Stimulated activated CD8-positive, alpha-beta memory T cell treated with anti-CD3 and anti-CD28 coated beads, Interleukin-4, amount 100 ng/mL, for 48 hours (primary cell): Measurements from ENCODE around the gene PELO.
"Not testable (repeated sequence)": the region's sequence is repeated elsewhere in the genome, so short reads cannot be mapped to it uniquely, and the experiment has no call there.

ENCODE experiments used
- DNase-seq: peaks from one replicate; pipeline ENCODE4 v3.0.0-alpha.2; 2020

Gene PELO

DNA sequence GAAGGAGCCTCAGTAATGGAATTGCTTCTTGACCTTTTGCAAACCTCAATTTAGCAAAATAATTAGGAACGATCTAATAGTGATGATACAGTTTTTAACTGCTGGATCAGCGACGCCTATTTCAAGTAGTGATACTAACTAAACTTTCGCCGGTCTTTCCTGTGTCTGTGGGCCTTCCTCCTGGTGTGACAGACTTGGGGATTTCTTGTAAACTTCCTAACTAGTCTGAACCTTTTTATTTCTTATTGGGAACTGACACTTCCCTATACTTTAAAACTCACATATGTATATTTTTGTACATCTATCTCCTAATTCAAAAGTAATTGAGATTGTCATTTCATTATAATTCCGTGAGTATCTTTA, 15.2 kb downstream of the PELO start:
- DNase-seq = no peak

DNA sequence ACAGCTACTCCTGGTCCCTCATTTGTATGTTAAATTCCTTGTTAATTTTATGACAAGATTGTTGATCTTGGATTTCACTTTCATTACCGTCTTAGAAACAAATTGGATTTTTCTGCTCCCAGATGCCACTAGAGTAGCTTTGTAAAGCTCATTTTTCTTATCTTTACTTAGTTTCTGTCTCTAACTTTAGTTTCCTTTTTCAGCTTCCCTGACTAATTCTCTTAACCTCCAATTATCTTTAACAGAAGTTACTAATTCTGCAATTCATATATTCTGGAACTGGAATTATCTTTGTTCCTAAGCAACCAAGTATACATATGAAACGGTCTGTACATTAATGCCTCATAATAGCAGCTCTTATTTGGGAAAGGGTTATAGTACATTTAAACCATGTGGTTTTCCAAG, 16.7 kb downstream of the PELO start:
- DNase-seq = no peak

- no peak for DNase-seq
These were observed 17.3 kb downstream of the PELO start for GRCh38 chr5:52804981-52805380.

- no peak for DNase-seq
These were observed 17.9 kb downstream of the PELO start for GRCh38 chr5:52805615-52806014.

DNA sequence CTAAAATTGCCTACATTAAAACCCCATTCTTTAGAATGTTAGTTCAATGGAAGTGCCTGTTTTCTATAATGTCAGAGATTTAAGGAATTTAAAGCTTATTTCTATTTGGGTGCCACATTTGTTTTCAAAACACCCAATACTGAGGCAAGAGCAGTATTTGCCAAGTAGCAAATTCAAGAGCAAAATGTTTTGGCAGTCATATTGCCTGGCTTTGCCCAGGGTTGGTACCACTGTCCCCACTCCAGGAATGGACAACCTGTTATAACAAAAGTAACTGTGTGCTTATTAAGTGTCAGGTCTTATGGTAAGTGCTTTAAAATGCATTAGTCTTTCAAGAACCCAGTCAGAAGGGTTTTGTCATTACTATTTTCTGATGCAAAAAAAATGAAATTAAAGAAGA, 19.3 kb downstream of the PELO start:
- no peak for DNase-seq

- DNase-seq = no peak
These were observed 20.0 kb downstream of the PELO start for GRCh38 chr5:52807723-52808122.

DNA sequence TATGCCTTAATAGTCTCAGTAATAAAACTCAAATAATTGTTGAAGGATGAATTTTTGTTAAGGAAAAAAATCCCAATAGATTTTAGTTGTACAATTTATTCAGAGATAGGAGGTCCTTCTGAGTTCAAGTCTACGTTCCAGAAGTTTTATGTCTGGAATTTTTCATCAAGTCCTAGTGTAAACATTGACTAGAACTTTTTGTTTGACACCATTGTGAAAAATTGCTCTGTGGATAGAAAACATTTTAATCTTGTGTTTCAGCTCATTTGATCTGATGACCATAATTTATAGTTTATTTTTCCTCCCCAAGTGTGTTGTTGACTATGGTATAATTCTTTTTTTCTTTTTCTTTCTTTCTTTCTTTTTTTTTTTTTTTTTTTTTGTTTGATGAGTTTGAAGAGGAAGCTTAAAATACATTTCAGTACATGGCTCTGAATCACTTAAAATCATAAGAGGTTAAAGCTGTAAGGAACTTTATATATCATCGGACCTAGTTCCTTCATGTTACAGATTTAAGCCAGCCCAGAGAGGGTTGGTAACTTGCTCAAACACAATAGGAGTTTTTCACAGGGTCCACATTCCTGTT, 20.7 kb downstream of the PELO start:
- DNase-seq = no peak

GRCh38 chr5:52809884-52810283, 22.2 kb downstream of the PELO start:
- DNase-seq = no peak

GRCh38 chr5:52810426-52810825, 22.7 kb downstream of the PELO start:
- no peak for DNase-seq

GRCh38 chr5:52811067-52811749, 23.5 kb downstream of the PELO start:
- no peak for DNase-seq

DNA sequence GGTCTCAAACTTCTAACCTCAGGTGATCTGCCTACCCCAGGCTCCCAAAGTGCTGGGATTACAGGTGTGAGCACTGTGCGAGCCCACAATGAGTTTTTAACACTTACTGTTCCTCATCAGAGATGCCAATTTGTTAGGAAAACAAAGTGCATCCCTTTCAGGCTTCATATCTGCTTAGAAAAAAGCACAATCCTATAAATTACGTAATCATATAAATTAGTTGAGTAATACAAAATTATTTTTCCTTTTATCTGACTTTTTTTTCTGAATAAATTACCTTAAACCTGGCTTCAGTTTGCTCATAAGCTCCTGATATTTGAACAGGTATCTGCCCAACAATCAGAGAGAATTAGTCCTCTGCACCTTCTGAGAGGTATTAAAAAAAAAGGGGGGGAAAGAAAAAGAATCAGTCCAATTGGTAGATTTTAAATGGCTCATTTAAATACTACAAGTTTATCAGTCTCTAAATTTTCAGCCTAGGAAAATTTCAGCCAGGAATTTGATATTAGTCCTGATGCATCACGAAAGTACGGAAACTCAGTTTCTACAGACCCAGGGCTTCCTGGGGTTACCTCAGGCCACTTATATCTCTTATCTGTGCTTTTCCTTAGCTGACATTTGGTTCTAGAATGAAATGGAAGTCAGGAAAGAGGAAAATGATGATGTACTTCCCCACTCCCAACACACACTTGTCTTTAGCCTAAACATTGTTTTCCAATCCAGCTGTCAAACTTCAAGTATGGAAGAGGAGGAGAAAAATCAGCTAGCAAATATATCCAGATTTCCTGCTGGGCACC, 26.8 kb downstream of the PELO start:
- DNase-seq = no peak

- DNase-seq = no peak
These were observed 30.1 kb downstream of the PELO start for GRCh38 chr5:52817818-52818217.

GRCh38 chr5:52818360-52818759, 30.6 kb downstream of the PELO start:
- no peak for DNase-seq

DNA sequence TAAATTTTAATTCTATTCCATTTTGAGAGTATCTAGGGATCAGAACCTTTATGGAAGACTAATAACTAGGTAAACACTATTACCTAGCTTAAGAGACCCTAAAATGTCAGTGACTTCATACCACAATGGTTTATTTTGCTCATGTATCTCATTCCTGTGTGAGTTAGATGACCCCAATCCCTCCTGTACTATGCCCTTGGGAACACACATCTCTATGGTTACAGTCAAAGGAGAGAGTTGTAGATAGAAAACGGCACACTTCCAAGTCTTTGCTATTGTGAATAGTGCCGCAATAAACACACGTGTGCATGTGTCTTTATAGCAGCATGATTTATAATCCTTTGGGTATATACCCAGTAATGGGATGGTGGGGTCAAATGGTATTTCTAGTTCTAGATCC, 31.1 kb downstream of the PELO start:
- DNase-seq = not testable (repeated sequence)

DNA sequence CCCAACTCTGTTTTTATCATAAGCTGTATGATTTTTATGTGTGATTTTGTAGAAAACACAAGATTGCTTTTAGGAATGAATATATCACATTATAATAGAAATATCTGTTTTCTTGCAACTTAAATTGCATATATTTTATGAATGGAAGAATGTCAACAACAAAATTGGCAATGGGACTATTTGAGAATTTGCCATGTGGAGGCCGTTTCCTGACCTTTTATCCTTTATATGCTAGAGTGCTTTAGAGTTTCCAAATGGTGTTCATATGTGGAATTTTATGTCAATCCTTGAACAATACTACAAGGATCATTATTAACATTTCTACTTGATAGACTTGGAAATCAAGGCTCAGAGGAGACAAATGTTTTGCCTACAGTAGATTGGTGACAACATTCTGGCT, 34.2 kb downstream of the PELO start:
- DNase-seq = no peak

- no peak for DNase-seq
These were observed 34.7 kb downstream of the PELO start for GRCh38 chr5:52822437-52822836.

GRCh38 chr5:52824827-52825226, 37.1 kb downstream of the PELO start:
- DNase-seq = no peak

DNA sequence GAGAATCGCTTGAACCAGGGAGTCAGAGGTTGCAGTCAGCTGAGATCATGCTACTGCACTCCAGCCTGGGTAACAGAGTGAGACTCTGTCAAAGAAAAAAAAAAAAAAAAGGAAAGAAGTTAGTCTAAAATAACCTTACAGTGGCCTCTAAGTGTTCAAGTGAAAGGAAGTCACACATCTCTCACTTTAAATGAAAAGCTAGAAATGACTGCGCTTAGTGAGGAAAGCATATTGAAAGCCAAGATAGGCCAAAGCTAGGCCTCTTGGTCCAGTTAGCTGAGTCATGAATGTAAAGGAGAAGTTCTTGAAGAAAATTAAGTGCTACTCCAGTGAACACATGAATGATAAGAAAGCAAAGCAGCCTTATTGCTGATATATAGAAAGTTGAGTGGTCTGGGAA, 38.1 kb downstream of the PELO start:
- DNase-seq = no peak

DNA sequence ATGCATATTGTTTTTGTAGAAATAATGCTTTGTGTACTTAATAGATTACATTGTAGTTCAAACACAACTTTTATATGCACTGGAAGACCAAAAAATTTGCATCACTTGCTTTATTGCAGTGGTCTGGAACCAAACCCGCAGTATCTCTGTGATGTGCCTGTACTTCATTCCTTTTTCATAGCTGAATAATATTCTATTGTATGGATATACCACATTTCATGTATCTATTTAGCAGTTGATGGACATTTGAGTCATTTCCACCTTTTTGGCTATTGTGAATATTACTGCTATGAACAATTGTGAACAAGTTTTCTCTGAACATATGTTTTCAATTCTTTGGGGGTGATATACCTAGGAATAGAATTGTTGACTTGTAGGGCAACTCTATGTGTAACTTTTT, 40.1 kb downstream of the PELO start:
- no peak for DNase-seq

- DNase-seq = no peak
These were observed 41.9 kb downstream of the PELO start for GRCh38 chr5:52829664-52830063.

GRCh38 chr5:52830650-52831049, 42.9 kb downstream of the PELO start:
- DNase-seq = no peak

DNA sequence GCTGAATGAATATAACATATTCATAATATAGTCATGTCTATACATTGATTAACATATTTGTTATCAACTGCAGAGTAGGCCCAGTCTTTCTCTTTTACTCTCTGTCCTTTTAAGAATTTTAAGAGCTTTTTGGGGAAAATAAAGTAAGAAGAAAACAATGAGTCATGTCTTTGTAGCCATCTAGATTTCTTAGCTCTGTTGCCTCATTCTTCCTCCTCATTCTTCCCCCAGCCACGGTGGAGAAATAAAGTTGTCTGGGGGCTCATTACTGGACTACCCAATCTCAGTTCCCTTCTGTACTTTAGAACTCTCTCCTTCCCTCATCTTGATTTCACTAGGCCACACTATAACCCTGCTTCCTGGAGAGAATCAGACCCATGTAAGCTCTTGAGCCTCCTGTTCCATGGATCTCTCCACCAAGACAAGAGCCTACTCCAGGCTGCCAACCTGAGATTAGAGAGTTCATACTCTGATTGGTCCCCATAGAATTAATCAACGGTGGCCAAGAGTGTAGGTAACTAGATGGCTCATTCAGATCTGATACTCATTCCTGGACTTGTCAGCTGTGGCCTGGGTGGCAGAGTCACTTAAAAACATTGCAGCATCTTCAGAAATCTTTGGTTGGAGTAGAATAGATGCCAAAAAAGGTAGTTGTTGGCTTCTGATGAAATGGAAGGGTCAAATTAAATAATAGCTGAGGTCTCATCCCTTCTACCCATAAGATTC, 44.2 kb downstream of the PELO start:
- DNase-seq = no peak

DNA sequence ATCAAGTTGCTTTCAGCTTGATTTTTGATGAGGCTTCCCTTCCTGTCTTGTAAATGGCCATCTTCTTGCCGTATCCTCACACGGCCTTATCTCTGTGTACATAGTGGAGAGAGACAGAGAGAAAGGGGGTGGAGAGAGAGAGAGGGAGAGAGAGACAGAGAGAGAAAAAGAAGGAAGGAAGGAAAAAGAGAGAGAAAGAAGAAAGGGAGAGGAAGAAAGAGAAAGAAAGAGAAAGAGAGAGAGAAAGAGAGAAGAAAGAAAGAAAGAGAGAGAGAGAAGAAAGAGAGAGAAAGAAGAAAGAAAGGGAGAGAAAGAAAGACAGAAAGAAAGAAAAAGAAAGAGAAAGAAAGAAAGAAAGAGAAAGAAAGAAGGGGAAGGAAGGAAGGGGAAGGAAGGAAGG, 46.6 kb downstream of the PELO start:
- no peak for DNase-seq

- no peak for DNase-seq
These were observed 49.4 kb downstream of the PELO start for GRCh38 chr5:52837068-52837467.
